Type B pancreatic cell (in vitro differentiated cells): ENCODE data around the gene MPL. TPM values are rescaled to one million over a fixed set of nuclear protein-coding genes. Genes with fewer than 3 reads are reported as not detected.
"Not testable (repeated sequence)": the region's sequence is repeated elsewhere in the genome, so short reads cannot be mapped to it uniquely, and the experiment has no call there.

ENCODE experiments used
- DNase-seq: peaks from one replicate; pipeline ENCODE4 v3.0.0; 2021; ENCODE audit warnings: mixed read lengths; ENCODE audit not compliant: unreplicated experiment; ENCODE audit errors: extremely low spot score
- H3K27ac Mint-ChIP-seq: 2 replicates; pipeline ENCODE4 v1.8.0; 2021; ENCODE audit warnings: mild to moderate bottlenecking, mixed read lengths
- H3K27me3 Mint-ChIP-seq: 2 replicates; pipeline ENCODE4 v1.8.0; 2021; ENCODE audit warnings: mixed read lengths
- H3K36me3 Mint-ChIP-seq: 2 replicates; pipeline ENCODE4 v1.8.0; 2021; ENCODE audit warnings: mixed read lengths
- H3K4me1 Mint-ChIP-seq: one replicate; pipeline ENCODE4 v1.8.0; 2021; ENCODE audit warnings: mixed read lengths; ENCODE audit not compliant: unreplicated experiment
- H3K4me3 Mint-ChIP-seq: 2 replicates; pipeline ENCODE4 v1.8.0; 2021; ENCODE audit warnings: mild to moderate bottlenecking, mixed read lengths
- H3K9me3 Mint-ChIP-seq: 2 replicates; pipeline ENCODE4 v1.8.0; 2021; ENCODE audit warnings: mixed read lengths
- total RNA-seq: library from RNA; stranded (reverse); gene quantifications from 2 replicates; pipeline ENCODE4 v1.2.1, GENCODE V29; 2021; ENCODE audit warnings: low replicate concordance
- TF ChIP-seq, protein P1 (sequence below): fragments of 200-600 bp; sonication (generic); conservative IDR thresholded peaks from 2 replicates; pipeline ENCODE4 v1.5.0; 2021; ENCODE audit warnings: antibody characterized with exemption, mild to moderate bottlenecking

The MPL gene
- total RNA-seq, 1 donor from 2014 or later = not detected

DNA sequence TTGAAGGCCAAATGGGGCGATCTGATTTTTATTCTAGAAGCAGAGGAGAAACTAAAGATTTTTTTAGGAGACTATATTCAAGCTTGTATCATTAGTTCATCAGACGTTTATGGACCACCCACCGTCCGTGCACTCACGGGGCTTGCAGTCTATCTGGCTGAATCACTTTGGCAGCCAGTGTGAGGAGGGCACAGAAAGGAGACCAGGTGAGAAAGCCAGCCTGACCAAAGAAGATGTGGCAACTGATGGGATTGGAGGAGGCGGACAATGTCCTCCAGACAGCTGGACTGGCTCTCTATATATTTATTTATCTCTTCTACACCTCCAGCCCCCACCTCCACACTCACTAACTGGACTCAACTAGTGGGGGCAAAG lies 31.0 kb downstream of the MPL start:
- H3K9me3 Mint-ChIP-seq = no peaks in the 10 kb centered on the region
- no peaks in the 10 kb centered on the region for H3K27me3 Mint-ChIP-seq
- no peak for DNase-seq
- peak overlapping the region; percentile 90 for H3K27ac Mint-ChIP-seq
- H3K4me1 Mint-ChIP-seq = peaks cover 22% of the 10 kb centered on the region
- peak overlapping the region; percentile 88 for H3K4me3 Mint-ChIP-seq
- H3K36me3 Mint-ChIP-seq = peaks cover 23% of the 10 kb centered on the region
- TF ChIP-seq, protein P1, sequence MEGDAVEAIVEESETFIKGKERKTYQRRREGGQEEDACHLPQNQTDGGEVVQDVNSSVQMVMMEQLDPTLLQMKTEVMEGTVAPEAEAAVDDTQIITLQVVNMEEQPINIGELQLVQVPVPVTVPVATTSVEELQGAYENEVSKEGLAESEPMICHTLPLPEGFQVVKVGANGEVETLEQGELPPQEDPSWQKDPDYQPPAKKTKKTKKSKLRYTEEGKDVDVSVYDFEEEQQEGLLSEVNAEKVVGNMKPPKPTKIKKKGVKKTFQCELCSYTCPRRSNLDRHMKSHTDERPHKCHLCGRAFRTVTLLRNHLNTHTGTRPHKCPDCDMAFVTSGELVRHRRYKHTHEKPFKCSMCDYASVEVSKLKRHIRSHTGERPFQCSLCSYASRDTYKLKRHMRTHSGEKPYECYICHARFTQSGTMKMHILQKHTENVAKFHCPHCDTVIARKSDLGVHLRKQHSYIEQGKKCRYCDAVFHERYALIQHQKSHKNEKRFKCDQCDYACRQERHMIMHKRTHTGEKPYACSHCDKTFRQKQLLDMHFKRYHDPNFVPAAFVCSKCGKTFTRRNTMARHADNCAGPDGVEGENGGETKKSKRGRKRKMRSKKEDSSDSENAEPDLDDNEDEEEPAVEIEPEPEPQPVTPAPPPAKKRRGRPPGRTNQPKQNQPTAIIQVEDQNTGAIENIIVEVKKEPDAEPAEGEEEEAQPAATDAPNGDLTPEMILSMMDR = no peak

- H3K27me3 Mint-ChIP-seq, H3K4me3 Mint-ChIP-seq, DNase-seq, H3K9me3 Mint-ChIP-seq, H3K27ac Mint-ChIP-seq: not testable (repeated sequence)
- Mint-ChIP-seq H3K36me3 (peaks cover 13% of the 10 kb centered on the region), H3K4me1 (peaks cover 22% of the 10 kb centered on the region)
Observed at GRCh38 chr1:43369779-43370178, 32.2 kb downstream of the MPL start.

DNA sequence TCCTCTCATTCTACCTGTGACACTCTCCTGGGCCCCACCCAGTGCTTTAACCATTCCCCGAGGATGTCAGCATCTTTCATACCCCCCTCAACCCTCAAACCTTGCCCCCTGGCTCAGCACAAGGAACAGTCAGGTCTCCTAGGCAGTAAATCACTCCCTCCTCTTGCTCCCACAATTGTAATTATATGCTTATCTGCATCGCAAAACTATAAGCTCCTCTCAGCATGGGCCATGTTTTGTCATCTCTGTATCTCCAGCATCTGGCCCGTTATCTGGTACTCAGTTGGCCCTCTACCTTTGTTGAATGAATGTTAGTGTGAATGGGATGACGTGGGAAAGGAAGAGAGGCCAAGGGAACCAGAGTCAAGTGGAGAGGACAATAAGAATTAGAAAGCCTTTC lies 32.9 kb downstream of the MPL start:
- no peaks in the 10 kb centered on the region for H3K27me3 Mint-ChIP-seq
- H3K36me3 Mint-ChIP-seq = peaks cover 7% of the 10 kb centered on the region
- DNase-seq = no peak
- TF ChIP-seq, protein P1 = no peak
- H3K9me3 Mint-ChIP-seq = no peaks in the 10 kb centered on the region
- peaks cover 16% of the 10 kb centered on the region for H3K4me1 Mint-ChIP-seq
- H3K4me3 Mint-ChIP-seq = peak overlapping the region; percentile 30
- no peak overlapping the region for H3K27ac Mint-ChIP-seq

GRCh38 chr1:43372172-43372571 lies 34.6 kb downstream of the MPL start:
- Mint-ChIP-seq H3K4me1 (peaks cover 12% of the 10 kb centered on the region), H3K4me3 (no peak overlapping the region), H3K27me3 (no peaks in the 10 kb centered on the region), H3K27ac (no peak overlapping the region), H3K9me3 (no peaks in the 10 kb centered on the region), H3K36me3 (no peaks in the 10 kb centered on the region)
- TF ChIP-seq, protein P1 = no peak
- DNase-seq = no peak

DNA sequence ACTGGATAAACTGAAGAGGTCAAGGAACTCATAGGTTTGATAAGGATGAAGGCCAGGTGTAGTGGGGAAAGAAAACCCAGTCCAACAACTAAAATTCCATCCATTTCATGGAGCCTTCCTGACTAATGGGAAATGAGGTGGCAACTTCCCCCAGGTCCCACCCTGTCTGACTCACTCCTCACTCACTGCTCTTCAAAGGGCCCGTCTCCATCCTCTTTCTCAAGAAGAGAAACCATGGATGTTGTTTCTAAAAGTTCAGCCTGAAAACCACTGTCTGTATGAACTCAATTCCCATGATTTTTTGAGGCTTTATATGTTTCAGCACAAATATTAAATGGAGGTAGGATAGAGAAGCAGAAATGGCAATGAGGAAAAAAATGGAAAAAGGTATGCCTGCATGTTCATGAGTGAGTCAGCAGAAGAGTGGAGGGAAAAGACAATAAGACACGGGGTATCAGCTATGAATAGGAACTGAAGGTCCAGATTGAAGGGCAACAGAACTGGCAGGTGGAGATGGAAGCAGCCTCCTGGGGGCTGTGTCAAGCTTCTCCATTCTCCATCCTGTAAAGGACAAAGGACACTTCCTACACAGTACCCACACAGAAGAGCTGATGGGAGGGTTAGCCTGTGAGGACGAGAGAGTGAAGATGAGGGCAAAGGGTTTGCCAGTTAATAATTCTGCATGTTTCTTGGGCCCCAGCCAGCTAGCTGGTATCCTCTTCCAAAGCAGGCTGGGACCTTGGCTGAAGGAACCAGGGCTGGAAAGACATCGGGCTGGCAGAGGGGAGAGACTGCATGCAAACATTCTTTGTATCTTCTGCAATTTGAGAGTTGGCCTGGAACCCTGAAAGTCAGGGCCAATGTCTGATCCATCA lies 35.7 kb downstream of the MPL start:
- Mint-ChIP-seq H3K9me3 (no peaks in the 10 kb centered on the region), H3K4me3 (no peak overlapping the region), H3K27me3 (no peaks in the 10 kb centered on the region), H3K36me3 (no peaks in the 10 kb centered on the region), H3K27ac (no peak overlapping the region), H3K4me1 (peaks cover 12% of the 10 kb centered on the region)
- TF ChIP-seq, protein P1 = no peak
- DNase-seq = no peak

- Mint-ChIP-seq H3K4me3 (no peak overlapping the region), H3K4me1 (peaks cover 5% of the 10 kb centered on the region), H3K9me3 (no peaks in the 10 kb centered on the region), H3K27ac (no peak overlapping the region), H3K36me3 (peaks cover 11% of the 10 kb centered on the region), H3K27me3 (no peaks in the 10 kb centered on the region)
- no peak for DNase-seq
- TF ChIP-seq, protein P1 = no peak
Observed at GRCh38 chr1:43376723-43377235, 39.2 kb downstream of the MPL start.
